Nephron (organoid): ENCODE results near the gene YY2.
"Not testable (repeated sequence)": the region's sequence is repeated elsewhere in the genome, so short reads cannot be mapped to it uniquely, and the experiment has no call there.

Experiments used
- H3K27ac Mint-ChIP-seq, 3 experiments: 2 replicates each; pipeline ENCODE4 v1.8.0; 2020; ENCODE audit warnings: mixed read lengths in 3 of 3, mild to moderate bottlenecking in 2 of 3, moderate library complexity in 1 of 3
- H3K27me3 Mint-ChIP-seq: 2 replicates; pipeline ENCODE4 v1.8.0; 2021; ENCODE audit warnings: low read depth, mild to moderate bottlenecking, moderate library complexity, mixed read lengths
- H3K36me3 Mint-ChIP-seq: 2 replicates; pipeline ENCODE4 v1.8.0; 2020; ENCODE audit warnings: low read depth, mixed read lengths
- H3K4me1 Mint-ChIP-seq: 2 replicates; pipeline ENCODE4 v1.8.0; 2020; ENCODE audit warnings: mixed read lengths
- H3K4me3 Mint-ChIP-seq, 3 experiments: 2 replicates each; pipeline ENCODE4 v1.8.0; 2020; ENCODE audit warnings: mild to moderate bottlenecking in 3 of 3, mixed read lengths in 3 of 3, moderate library complexity in 2 of 3
- H3K9me3 Mint-ChIP-seq: 2 replicates; pipeline ENCODE4 v1.8.0; 2020; ENCODE audit warnings: mixed read lengths
- CTCF ChIP-seq, 3 experiments: fragments of 200-600 bp; sonication (generic); IDR thresholded peaks; one replicate each; pipeline ENCODE4 v1.5.0; 2021; ENCODE audit warnings: antibody characterized with exemption in 3 of 3; ENCODE audit not compliant: unreplicated experiment in 3 of 3

YY2 gene

GRCh38 chrX:21855937-21856415 lies at the start of gene YY2:
Gene YY2, plus strand, starts transcription at chrX:21855987. Its CDS starts 498 bp downstream, at chrX:21856485.
- Mint-ChIP-seq H3K27me3 (peaks cover 3% of the 10 kb centered on the region), H3K9me3 (no peaks in the 10 kb centered on the region), H3K36me3 (peaks cover 42% of the 10 kb centered on the region), H3K4me1 (peaks cover 3% of the 10 kb centered on the region), H3K27ac (no peak within 1 kb of the TSS), H3K4me3 (no peak within 1 kb of the TSS)
- no peak for TF ChIP-seq CTCF (IDR thresholded peaks at IDR 0.05; ENCODE audit: unreplicated experiment in 3 of 3)

GRCh38 chrX:21806691-21807090 lies 49.1 kb upstream of the YY2 start:
- Mint-ChIP-seq H3K4me3 (no peak overlapping the region), H3K9me3 (peaks cover 2% of the 10 kb centered on the region), H3K27ac (no peak overlapping the region), H3K27me3 (no peaks in the 10 kb centered on the region), H3K4me1 (peaks cover 21% of the 10 kb centered on the region), H3K36me3 (no peaks in the 10 kb centered on the region)
- TF ChIP-seq CTCF (IDR thresholded peaks at IDR 0.05; ENCODE audit: unreplicated experiment in 3 of 3): no peak

DNA sequence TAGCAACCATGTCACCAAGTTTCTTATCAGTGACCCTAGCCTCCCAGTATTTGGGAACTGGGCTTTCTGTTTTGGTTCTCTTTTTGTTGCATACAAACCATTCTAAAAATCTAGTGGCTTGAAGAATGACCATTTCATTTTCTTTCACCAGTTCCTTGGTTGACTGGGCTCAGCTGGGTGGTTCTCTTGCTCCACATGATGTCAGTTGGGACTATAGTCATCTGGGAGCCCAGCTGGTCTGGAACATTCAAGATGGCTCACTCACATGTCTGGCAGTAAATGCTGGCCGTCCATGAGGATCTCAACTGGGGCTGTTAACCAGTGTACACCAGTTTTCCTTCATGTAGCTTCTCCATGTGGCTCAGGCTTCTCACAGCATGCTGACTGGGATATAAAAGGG lies 44.0 kb upstream of the YY2 start:
- no peak overlapping the region for H3K4me3 Mint-ChIP-seq
- H3K27ac Mint-ChIP-seq: peak overlapping the region in 1 of 3 experiments; percentile 12
- TF ChIP-seq CTCF (IDR thresholded peaks at IDR 0.05; ENCODE audit: unreplicated experiment in 3 of 3): no peak
- H3K27me3 Mint-ChIP-seq: no peaks in the 10 kb centered on the region
- no peaks in the 10 kb centered on the region for H3K4me1 Mint-ChIP-seq
- peaks cover 2% of the 10 kb centered on the region for H3K9me3 Mint-ChIP-seq
- no peaks in the 10 kb centered on the region for H3K36me3 Mint-ChIP-seq

DNA sequence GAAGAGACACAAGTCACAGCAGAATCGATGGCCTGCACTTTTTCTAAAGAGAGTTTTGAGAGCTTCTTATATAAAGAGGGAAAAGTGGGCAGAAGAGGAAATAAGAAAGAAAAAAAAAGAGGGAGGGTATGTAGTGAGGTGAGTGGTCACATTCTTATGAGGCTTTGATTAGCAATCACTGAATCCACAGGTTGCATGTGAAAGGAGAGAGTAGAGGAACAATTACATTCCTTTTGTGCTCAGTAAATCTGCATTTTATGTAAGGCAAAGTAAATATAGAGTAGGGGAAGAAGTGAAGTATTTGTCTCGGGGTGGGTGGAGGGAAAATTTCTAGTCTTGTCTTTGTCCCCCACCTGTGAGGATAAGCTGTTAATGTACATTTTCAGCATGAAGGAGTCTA lies 43.2 kb upstream of the YY2 start:
- no peaks in the 10 kb centered on the region for H3K4me1 Mint-ChIP-seq
- no peaks in the 10 kb centered on the region for H3K36me3 Mint-ChIP-seq
- H3K4me3 Mint-ChIP-seq: no peak overlapping the region
- peak overlapping the region in 1 of 3 experiments; percentile 12 for H3K27ac Mint-ChIP-seq
- peaks cover 2% of the 10 kb centered on the region for H3K9me3 Mint-ChIP-seq
- no peaks in the 10 kb centered on the region for H3K27me3 Mint-ChIP-seq
- no peak for TF ChIP-seq CTCF (IDR thresholded peaks at IDR 0.05; ENCODE audit: unreplicated experiment in 3 of 3)

DNA sequence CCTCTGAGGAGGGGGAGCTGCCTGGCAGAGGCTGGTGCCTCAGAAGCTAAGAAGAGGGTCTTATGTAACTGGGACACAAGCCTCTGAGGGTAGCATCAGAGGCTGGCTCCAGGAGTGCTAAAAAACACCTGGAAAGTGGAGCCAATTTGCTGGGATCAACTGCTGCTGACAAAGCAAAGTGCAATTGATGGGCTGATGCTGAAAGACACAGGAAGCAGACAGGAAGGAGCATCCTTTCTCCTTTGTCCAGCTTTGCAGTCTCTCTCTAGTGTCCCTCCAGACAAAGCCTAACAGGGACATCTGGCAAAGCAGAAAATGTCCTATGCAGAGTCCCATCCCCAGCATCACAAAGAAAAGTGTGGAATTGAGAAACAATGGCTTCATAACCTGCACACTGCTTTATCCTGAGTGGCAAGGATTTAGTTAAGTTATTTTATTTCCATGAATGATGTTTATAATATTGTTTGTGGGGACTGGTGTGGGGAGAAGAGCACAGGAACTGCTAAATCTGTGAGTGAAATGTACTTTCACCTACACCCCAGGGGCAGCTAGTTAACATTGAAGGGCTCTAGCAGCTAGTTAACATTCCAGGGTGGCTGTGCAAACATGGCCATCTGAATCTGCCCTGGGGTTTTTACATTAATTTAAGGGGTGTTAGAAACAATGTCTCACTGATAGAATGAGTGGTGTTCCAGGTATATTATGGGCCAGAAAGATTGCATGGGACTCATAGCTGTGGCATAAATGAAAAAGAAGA lies 42.0 kb upstream of the YY2 start:
- no peaks in the 10 kb centered on the region for H3K36me3 Mint-ChIP-seq
- no peaks in the 10 kb centered on the region for H3K27me3 Mint-ChIP-seq
- H3K9me3 Mint-ChIP-seq: peaks cover 2% of the 10 kb centered on the region
- TF ChIP-seq CTCF (IDR thresholded peaks at IDR 0.05; ENCODE audit: unreplicated experiment in 3 of 3): no peak
- H3K27ac Mint-ChIP-seq: peak overlapping the region in 1 of 3 experiments; percentile 36
- no peaks in the 10 kb centered on the region for H3K4me1 Mint-ChIP-seq
- no peak overlapping the region for H3K4me3 Mint-ChIP-seq

DNA sequence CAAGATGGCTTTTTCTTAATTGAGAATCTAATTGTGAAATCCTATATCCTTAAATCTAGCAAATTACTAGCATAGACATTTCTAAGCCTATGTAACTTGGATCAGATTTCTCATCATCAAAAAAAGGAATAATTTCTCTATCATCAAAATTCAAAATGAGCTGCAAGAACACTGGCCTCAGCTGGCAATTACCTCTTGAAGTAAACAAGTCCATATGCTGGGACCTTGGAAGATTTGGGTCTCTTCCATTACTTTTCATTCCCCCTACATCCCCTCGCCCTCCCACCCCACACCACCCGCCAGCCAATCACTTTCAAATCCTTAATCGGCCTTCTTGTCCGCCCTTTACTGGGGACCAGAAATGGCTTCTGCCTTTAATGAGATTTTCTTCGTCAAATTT lies 39.7 kb upstream of the YY2 start:
- Mint-ChIP-seq H3K9me3 (no peaks in the 10 kb centered on the region), H3K36me3 (no peaks in the 10 kb centered on the region), H3K4me1 (no peaks in the 10 kb centered on the region), H3K4me3 (no peak overlapping the region), H3K27me3 (no peaks in the 10 kb centered on the region), H3K27ac (no peak overlapping the region)
- TF ChIP-seq CTCF (IDR thresholded peaks at IDR 0.05; ENCODE audit: unreplicated experiment in 3 of 3): no peak

DNA sequence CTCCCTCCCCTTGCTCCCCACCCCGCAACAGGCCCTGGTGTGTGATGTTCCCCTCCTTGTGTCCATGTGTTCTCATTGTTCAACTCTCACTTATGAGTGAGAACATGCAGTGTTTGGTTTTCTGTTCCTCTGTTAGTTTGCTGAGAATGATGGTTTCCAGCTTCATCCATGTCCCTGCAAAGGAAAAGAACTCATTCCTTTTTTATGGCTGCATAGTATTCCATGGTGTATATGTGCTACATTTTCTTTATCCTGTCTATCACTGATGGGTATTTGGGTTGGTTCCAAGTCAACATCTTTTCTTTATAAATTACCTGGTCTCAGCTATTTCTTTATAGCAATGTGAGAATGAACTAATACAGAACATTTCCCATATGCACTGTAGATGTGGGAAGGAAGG lies 35.6 kb upstream of the YY2 start:
- H3K27me3 Mint-ChIP-seq, H3K27ac Mint-ChIP-seq, H3K9me3 Mint-ChIP-seq, H3K4me3 Mint-ChIP-seq, H3K4me1 Mint-ChIP-seq, H3K36me3 Mint-ChIP-seq: not testable (repeated sequence)
